ENCODE measurements around the gene ISM2. TPM values are rescaled to one million over a fixed set of nuclear protein-coding genes. Genes with fewer than 3 reads are reported as not detected.

Gene ISM2
- polyA plus RNA-seq, 2 of the 4 experiments (the other 2 are of a cell fraction) = 0.10 to 0.21 TPM

- peak overlapping the region; percentile 91 for H3K4me3 ChIP-seq
- FAIRE-seq = no peak
- H3K27ac ChIP-seq = peak overlapping the region; percentile 89 to 95
- ATAC-seq = peak in 1 of 2 experiments; percentile 10; a peak in 1 of 6 replicates
- no peaks in the 10 kb centered on the region for H3K9me3 ChIP-seq
- peaks cover 15% of the 10 kb centered on the region for H3K4me1 ChIP-seq
- POLR2A ChIA-PET = interaction anchor here (0.6 kb wide), 1 partner anchor 430 kb away, joined by 5 read pairs; no protein-coding TSS in a partner anchor
- TF ChIP-seq TFCP2L1 (CRISPR knock-in tag; IDR thresholded peaks at IDR 0.05) = no peak
- no peak for TF ChIP-seq MAFK (IDR thresholded peaks at IDR 0.05; ENCODE audit: partially characterized antibody)
- TF ChIP-seq RAD21 (conservative IDR thresholded peaks at IDR 0.05 in 1 of 2, IDR thresholded peaks at IDR 0.05 in 1 of 2) = peak; percentile 44 to 55; a peak in 3 of 5 replicates
- no peak for TF ChIP-seq EHF (CRISPR knock-in tag; IDR thresholded peaks at IDR 0.05)
- no peak for TF ChIP-seq MAZ (IDR thresholded peaks at IDR 0.05; ENCODE audit: borderline replicate concordance, low read depth, low read length)
- TF ChIP-seq, protein P1, sequence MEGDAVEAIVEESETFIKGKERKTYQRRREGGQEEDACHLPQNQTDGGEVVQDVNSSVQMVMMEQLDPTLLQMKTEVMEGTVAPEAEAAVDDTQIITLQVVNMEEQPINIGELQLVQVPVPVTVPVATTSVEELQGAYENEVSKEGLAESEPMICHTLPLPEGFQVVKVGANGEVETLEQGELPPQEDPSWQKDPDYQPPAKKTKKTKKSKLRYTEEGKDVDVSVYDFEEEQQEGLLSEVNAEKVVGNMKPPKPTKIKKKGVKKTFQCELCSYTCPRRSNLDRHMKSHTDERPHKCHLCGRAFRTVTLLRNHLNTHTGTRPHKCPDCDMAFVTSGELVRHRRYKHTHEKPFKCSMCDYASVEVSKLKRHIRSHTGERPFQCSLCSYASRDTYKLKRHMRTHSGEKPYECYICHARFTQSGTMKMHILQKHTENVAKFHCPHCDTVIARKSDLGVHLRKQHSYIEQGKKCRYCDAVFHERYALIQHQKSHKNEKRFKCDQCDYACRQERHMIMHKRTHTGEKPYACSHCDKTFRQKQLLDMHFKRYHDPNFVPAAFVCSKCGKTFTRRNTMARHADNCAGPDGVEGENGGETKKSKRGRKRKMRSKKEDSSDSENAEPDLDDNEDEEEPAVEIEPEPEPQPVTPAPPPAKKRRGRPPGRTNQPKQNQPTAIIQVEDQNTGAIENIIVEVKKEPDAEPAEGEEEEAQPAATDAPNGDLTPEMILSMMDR (IDR thresholded peaks at IDR 0.05) = peak; percentile 67
- peak; percentile 31; the same call in 1 of the 3 replicates for TF ChIP-seq SMC3 (IDR thresholded peaks at IDR 0.05)
- peak overlapping the region; percentile 92 for H3K4me2 ChIP-seq
- CTCF ChIA-PET = interaction anchor here (0.5 to 3.2 kb wide), 33 partner anchors 9 to 1480 kb away, joined by 3 to 34 read pairs (median 4); partner anchors contain the start of gene POMT2
- WGBS (ENCODE audit: missing lambda C conversion rate) = 37% methylated on average over 13 of the region's 13 CpGs
- DNase-seq (ENCODE audit: low read depth in 1 of 2, low spot score in 1 of 2) = peak; percentile 67 to 80
Observed at GRCh38 chr14:77459072-77459723, 39.4 kb downstream of the ISM2 start.

DNA sequence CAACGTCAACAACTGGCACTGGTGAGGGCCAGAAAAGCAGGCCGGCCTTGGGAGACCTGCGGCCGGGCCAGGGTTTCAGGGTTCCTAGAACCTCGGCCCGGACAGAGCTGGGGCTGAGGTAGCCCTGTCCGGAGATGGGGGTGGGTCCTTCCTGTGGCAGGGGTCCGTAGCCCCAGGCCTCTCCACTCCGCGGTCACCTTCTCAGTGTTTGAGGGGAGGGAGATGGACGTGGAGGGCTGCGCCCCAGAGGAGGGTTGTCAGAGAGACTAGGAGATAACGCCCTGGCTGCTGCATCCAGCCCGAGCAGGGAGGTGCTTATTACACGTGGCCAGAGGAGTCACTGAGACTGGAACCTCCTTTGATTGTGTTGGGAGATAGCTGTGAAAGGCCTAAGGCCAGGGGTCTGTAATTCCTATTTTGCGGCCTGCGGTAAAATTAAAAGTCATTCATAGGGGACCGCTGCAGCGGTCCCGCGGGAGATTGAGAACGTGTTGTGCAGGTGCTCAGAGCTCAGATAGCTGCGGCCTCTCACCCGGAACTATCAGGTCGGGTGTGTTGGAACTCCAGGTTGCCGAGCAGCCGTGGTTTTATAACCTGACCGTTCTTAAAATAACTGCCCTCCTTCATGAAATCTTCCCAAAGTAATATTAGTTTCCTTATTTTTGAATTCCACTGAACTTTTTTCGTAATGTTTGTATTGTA, 40.2 kb downstream of the ISM2 start:
- peaks cover 15% of the 10 kb centered on the region for H3K4me1 ChIP-seq
- WGBS (ENCODE audit: missing lambda C conversion rate) = 2% methylated on average over 24 of the region's 29 CpGs
- no peaks in the 10 kb centered on the region for H3K9me3 ChIP-seq
- peak overlapping the region; percentile 89 to 95 for H3K27ac ChIP-seq
- POLR2A ChIA-PET = interaction anchor here (0.5 to 0.6 kb wide), 2 partner anchors 39 to 430 kb away, joined by 3 to 5 read pairs; no protein-coding TSS in a partner anchor
- TF ChIP-seq MAZ (IDR thresholded peaks at IDR 0.05; ENCODE audit: borderline replicate concordance, low read depth, low read length) (no peak), JUNB (IDR thresholded peaks at IDR 0.05) (no peak), HMGXB4 (CRISPR knock-in tag; IDR thresholded peaks at IDR 0.05; ENCODE audit: borderline replicate concordance) (no peak), HOXB13 (CRISPR knock-in tag; IDR thresholded peaks at IDR 0.05; ENCODE audit: low read depth) (no peak), ELK1 (IDR thresholded peaks at IDR 0.05; ENCODE audit: low read depth, low read length) (no peak), CBX8 (IDR thresholded peaks at IDR 0.05) (no peak), PHF8 (IDR thresholded peaks at IDR 0.05; ENCODE audit: borderline replicate concordance, low read depth) (no peak; the same call in 1 of the 2 replicates), TP53 (CRISPR knock-in tag; IDR thresholded peaks at IDR 0.05) (no peak), RARB (CRISPR knock-in tag; IDR thresholded peaks at IDR 0.05) (no peak), EHF (CRISPR knock-in tag; IDR thresholded peaks at IDR 0.05) (no peak), TFCP2L1 (CRISPR knock-in tag; IDR thresholded peaks at IDR 0.05) (no peak), MYC (IDR thresholded peaks at IDR 0.05; ENCODE audit: borderline replicate concordance, low read length) (0 out of 2 replicates have a peak, but pooled peaks have one; percentile 49), NPAS2 (CRISPR knock-in tag; IDR thresholded peaks at IDR 0.05; ENCODE audit: borderline replicate concordance) (no peak), SMC3 (IDR thresholded peaks at IDR 0.05) (no peak), MAX (IDR thresholded peaks at IDR 0.05) (peak; percentile 11), KDM5A (IDR thresholded peaks at IDR 0.05) (no peak)
- TF ChIP-seq, protein P2, sequence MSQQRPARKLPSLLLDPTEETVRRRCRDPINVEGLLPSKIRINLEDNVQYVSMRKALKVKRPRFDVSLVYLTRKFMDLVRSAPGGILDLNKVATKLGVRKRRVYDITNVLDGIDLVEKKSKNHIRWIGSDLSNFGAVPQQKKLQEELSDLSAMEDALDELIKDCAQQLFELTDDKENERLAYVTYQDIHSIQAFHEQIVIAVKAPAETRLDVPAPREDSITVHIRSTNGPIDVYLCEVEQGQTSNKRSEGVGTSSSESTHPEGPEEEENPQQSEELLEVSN (IDR thresholded peaks at IDR 0.05; ENCODE audit: borderline replicate concordance, low read depth) = peak; percentile 25; the same call in 1 of the 2 replicates
- TF ChIP-seq, protein P3, sequence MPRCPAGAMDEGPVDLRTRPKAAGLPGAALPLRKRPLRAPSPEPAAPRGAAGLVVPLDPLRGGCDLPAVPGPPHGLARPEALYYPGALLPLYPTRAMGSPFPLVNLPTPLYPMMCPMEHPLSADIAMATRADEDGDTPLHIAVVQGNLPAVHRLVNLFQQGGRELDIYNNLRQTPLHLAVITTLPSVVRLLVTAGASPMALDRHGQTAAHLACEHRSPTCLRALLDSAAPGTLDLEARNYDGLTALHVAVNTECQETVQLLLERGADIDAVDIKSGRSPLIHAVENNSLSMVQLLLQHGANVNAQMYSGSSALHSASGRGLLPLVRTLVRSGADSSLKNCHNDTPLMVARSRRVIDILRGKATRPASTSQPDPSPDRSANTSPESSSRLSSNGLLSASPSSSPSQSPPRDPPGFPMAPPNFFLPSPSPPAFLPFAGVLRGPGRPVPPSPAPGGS (IDR thresholded peaks at IDR 0.05) = no peak
- H3K4me3 ChIP-seq = peak overlapping the region; percentile 91
- FAIRE-seq = no peak
- peak; percentile 43 to 57 for ATAC-seq
- peak overlapping the region; percentile 92 for H3K4me2 ChIP-seq
- DNase-seq (ENCODE audit: low read depth in 1 of 2, low spot score in 1 of 2) = peak; percentile 18 to 24
- CTCF ChIA-PET = interaction anchor here (0.5 to 3.2 kb wide), 27 partner anchors 9 to 302 kb away, joined by 3 to 34 read pairs (median 4); partner anchors contain the start of gene POMT2
